Measurements from ENCODE around the gene SIRPB2. TPM values are rescaled to one million over a fixed set of nuclear protein-coding genes. Genes with fewer than 3 reads are reported as not detected.

The SIRPB2 gene
- total and polyA plus RNA-seq, 2 of the 4 experiments (the other 2 are of a cell fraction) = not detected

GRCh38 chr20:1448081-1448620, 43.1 kb downstream of the SIRPB2 start:
- H3K9ac ChIP-seq (ENCODE audit: low read depth, low read length) = no peak overlapping the region
- dilution Hi-C loops (cut with HindIII; ENCODE audit: low sequenced_read_pairs, unreplicated experiment) = no loop called here
- in situ Hi-C loops (cut with MboI; ENCODE audit: low sequenced_read_pairs) = loop anchor here (10.0 kb wide), 1 partner anchor 323 kb away; no protein-coding TSS in a partner anchor

More at GRCh38 chr20:1448081-1448620, 43.1 kb downstream of the SIRPB2 start:
- peaks cover 15% of the 10 kb centered on the region for H3K9me3 ChIP-seq (ENCODE audit: control insufficient read depth, insufficient read depth, low read length)
- no peak overlapping the region for H3K56ac ChIP-seq (ENCODE audit: extremely low read depth, insufficient read depth, low read length)
- no peak overlapping the region for H4K8ac ChIP-seq (ENCODE audit: low read depth in 2 of 2, low read length in 2 of 2)
- no peak overlapping the region for H2BK5ac ChIP-seq (ENCODE audit: low read depth, low read length, poor library complexity, severe bottlenecking)
- no peaks in the 10 kb centered on the region for H3K9me1 ChIP-seq (ENCODE audit: insufficient read depth, low read length)
- H2BK15ac ChIP-seq (ENCODE audit: low read depth, low read length) = no peak overlapping the region
- no TSS peak for BruUV-seq (replicated peaks)
- H3K23ac ChIP-seq (ENCODE audit: low read depth, low read length) = no peak overlapping the region
- no peaks in the 10 kb centered on the region for H4K20me1 ChIP-seq (ENCODE audit: insufficient read depth, low read length)
- H3K4me1 ChIP-seq (ENCODE audit: control insufficient read depth, insufficient read depth, low read length) = no peaks in the 10 kb centered on the region
- ATAC-seq (ENCODE audit: low read depth) (no peak), DNase-seq (no peak)
- H3K27me3 ChIP-seq (ENCODE audit: control insufficient read depth, insufficient read depth, low read length) = no peaks in the 10 kb centered on the region
- H2BK20ac ChIP-seq (ENCODE audit: low read depth, low read length) = no peak overlapping the region
- H3K4ac ChIP-seq (ENCODE audit: low read depth, low read length) = no peak overlapping the region
- no peak overlapping the region for H3K18ac ChIP-seq (ENCODE audit: low read depth, low read length)
- no peak overlapping the region for H2AK5ac ChIP-seq (ENCODE audit: low read depth, low read length)
- H2AFZ ChIP-seq (replicated peaks; ENCODE audit: low read length, poor library complexity) = no peak overlapping the region
- CTCF ChIA-PET = interaction anchor here (0.6 to 1.4 kb wide), 2 partner anchors 18 to 74 kb away, joined by 3 to 4 read pairs; partner anchors contain the start of gene NSFL1C
- H3K79me1 ChIP-seq (ENCODE audit: low read depth in 1 of 2, low read length in 2 of 2) = peaks cover 0 to 6% of the 10 kb centered on the region in 2 experiments; a peak in 1 of 4 replicates
- intact Hi-C loops (cut with micrococcal nuclease) = no loop called here
- no CpG with 5 or more reads among the region's 4 CpGs for WGBS, 2 experiments (ENCODE audit: extremely low coverage in 2 of 2, insufficient read length in 1 of 2)
- POLR2A ChIA-PET (ENCODE audit: unreplicated experiment) = interaction anchor here (0.5 kb wide), 1 partner anchor 111 kb away, joined by 3 read pairs; no protein-coding TSS in a partner anchor
- peaks cover 77% of the 10 kb centered on the region for H3K36me3 ChIP-seq (ENCODE audit: control insufficient read depth, insufficient read depth, low read length)
- no peak overlapping the region for H3K4me3 ChIP-seq (ENCODE audit: insufficient read depth, low read depth, low read length)
- H3K4me2 ChIP-seq (ENCODE audit: low read depth, low read length) = no peak overlapping the region
- TF ChIP-seq SMC3 (IDR thresholded peaks at IDR 0.05; ENCODE audit: low read depth, low read length) = no peak
- no peak for TF ChIP-seq MAZ (IDR thresholded peaks at IDR 0.05; ENCODE audit: borderline replicate concordance, low read depth, low read length)
- TF ChIP-seq MAFK (IDR thresholded peaks at IDR 0.05; ENCODE audit: low read depth, low read length) = no peak
- no peak for TF ChIP-seq FOS (IDR thresholded peaks at IDR 0.05; ENCODE audit: low read depth, low read length)
- no peak for TF ChIP-seq CTCF (conservative IDR thresholded peaks at IDR 0.05; ENCODE audit: low read depth, low read length)
- TF ChIP-seq NFE2L2 (IDR thresholded peaks at IDR 0.05; ENCODE audit: low read depth, low read length) = no peak
- TF ChIP-seq, protein P1, sequence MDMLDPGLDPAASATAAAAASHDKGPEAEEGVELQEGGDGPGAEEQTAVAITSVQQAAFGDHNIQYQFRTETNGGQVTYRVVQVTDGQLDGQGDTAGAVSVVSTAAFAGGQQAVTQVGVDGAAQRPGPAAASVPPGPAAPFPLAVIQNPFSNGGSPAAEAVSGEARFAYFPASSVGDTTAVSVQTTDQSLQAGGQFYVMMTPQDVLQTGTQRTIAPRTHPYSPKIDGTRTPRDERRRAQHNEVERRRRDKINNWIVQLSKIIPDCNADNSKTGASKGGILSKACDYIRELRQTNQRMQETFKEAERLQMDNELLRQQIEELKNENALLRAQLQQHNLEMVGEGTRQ (IDR thresholded peaks at IDR 0.05; ENCODE audit: low read depth, low read length) = no peak
- TF ChIP-seq RCOR1 (IDR thresholded peaks at IDR 0.05; ENCODE audit: insufficient replicate concordance, low read length) = no peak
- TF ChIP-seq CHD1 (IDR thresholded peaks at IDR 0.05; ENCODE audit: low read depth, low read length) = no peak
- no peak for TF ChIP-seq BHLHE40 (IDR thresholded peaks at IDR 0.05; ENCODE audit: low read depth, low read length)
- no peak for TF ChIP-seq POLR2A (IDR thresholded peaks at IDR 0.05; ENCODE audit: low read depth, low read length)
- TF ChIP-seq MXI1 (IDR thresholded peaks at IDR 0.05; ENCODE audit: borderline replicate concordance, low read depth, low read length) = no peak
- TF ChIP-seq ELK1 (IDR thresholded peaks at IDR 0.05; ENCODE audit: borderline replicate concordance, low read depth, low read length) = no peak
- no peak for TF ChIP-seq CEBPB (IDR thresholded peaks at IDR 0.05; ENCODE audit: low read depth, low read length)
- no peak overlapping the region for H2BK120ac ChIP-seq (ENCODE audit: low read depth, low read length)
- no peak overlapping the region for H2AK9ac ChIP-seq (replicated peaks; ENCODE audit: low read depth, low read length, poor library complexity)
- H3K27ac ChIP-seq (ENCODE audit: insufficient read depth, low read length) = no peak overlapping the region
- no peak overlapping the region for H4K91ac ChIP-seq (ENCODE audit: insufficient read depth, low read depth, low read length)
- no peak overlapping the region for H4K5ac ChIP-seq (ENCODE audit: low read depth, low read length)
- H3K14ac ChIP-seq (replicated peaks; ENCODE audit: low read depth, low read length) = no peak overlapping the region
